Measurements from ENCODE around the gene GAB1. TPM values are rescaled to one million over a fixed set of nuclear protein-coding genes. Genes with fewer than 3 reads are reported as not detected.

The GAB1 gene
- total RNA-seq, 1 experiment from 2014 or later, result 3.8 TPM

DNA sequence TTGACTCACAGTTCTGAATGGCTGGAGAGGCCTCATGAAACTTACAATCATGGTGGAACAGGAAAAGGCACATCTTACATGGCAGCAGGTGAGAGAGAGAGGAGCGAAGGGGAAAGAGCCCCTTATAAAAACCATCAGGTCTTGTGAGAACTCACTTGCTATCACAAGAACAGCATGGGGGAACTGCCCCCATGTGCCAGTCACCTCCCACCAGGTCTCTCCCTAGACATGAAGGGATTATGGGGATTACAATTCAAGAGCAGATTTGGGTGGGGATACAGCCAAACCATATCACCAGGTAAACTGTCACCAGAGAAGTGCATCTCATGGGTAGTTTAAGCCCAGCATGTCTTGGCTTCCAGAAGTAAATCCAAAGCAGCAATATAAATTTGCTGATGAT lies 169.4 kb downstream of the GAB1 start:
- DNase-seq (ENCODE audit: low read depth, low spot score) (no peak), ATAC-seq (no peak)
- Histone ChIP-seq H3K27me3 (ENCODE audit: insufficient read depth, low read length) (no peaks in the 10 kb centered on the region), H3K4me1 (ENCODE audit: control insufficient read depth in 1 of 2, insufficient read depth in 2 of 2, low read length in 2 of 2) (no peaks in the 10 kb centered on the region), H3K27ac (ENCODE audit: low read depth, low read length) (no peak overlapping the region), H3K79me2 (ENCODE audit: insufficient read depth, low read length) (no peaks in the 10 kb centered on the region), H3K9me2 (ENCODE audit: insufficient read depth) (no peaks in the 10 kb centered on the region), H3K9me3 (ENCODE audit: control insufficient read depth in 1 of 2, insufficient read depth in 1 of 2, low read depth in 1 of 2, low read length in 2 of 2) (no peaks in the 10 kb centered on the region), H2AFZ (ENCODE audit: low read depth, low read length, poor library complexity, severe bottlenecking) (no peak overlapping the region), H3K4me3 (replicated peaks in 1 of 2; ENCODE audit: low read depth in 1 of 2, low read length in 2 of 2) (no peak overlapping the region), H4K20me1 (ENCODE audit: insufficient read depth) (no peaks in the 10 kb centered on the region), H3K4me2 (ENCODE audit: low read length) (no peak overlapping the region), H3K36me3 (ENCODE audit: control insufficient read depth in 1 of 2, insufficient read depth in 2 of 2, low read length in 2 of 2) (no peaks in the 10 kb centered on the region), H3K9ac (ENCODE audit: low read length) (no peak overlapping the region)
- intact Hi-C loops (cut with micrococcal nuclease), result no loop called here
- no peak for TF ChIP-seq JUND (IDR thresholded peaks at IDR 0.05)
- no peak for TF ChIP-seq ELF1 (IDR thresholded peaks at IDR 0.05; ENCODE audit: borderline replicate concordance, low read depth)
- no peak for TF ChIP-seq REST (IDR thresholded peaks at IDR 0.05; ENCODE audit: low read depth)
- no peak for TF ChIP-seq MAX (IDR thresholded peaks at IDR 0.05)
- no peak for TF ChIP-seq EZH2phosphoT487 (IDR thresholded peaks at IDR 0.05; ENCODE audit: borderline replicate concordance)
- ChIA-PET POLR2A (no interaction called here), RAD21 (ENCODE audit: low non-redundant PET in 1 of 2, low total read pairs in 2 of 2, uncharacterized antibody in 2 of 2, unreplicated experiment in 2 of 2) (no interaction called here), CTCF (no interaction called here)
- BruUV-seq (replicated peaks), result no TSS peak

DNA sequence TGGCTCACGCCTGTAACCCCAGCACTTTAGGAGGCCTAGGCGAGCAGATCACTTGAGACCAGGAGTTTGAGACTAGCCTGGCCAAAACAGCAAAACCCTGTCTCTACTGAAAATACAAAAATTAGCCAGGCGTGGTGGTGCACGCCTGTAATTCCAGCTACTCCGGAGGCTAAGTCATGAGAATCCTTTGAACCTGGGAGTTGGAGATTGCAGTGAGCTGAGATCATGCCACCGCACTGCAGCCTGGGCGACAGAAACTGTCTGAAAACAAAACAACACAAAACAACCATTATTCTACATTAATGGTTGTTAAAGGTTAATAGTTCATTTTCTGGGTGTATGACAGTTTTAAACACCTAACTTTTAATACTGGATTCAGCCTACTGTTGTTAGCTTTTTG lies 175.2 kb downstream of the GAB1 start:
- H3K9me3 ChIP-seq (ENCODE audit: control insufficient read depth in 1 of 2, insufficient read depth in 1 of 2, low read depth in 1 of 2, low read length in 2 of 2), result no peaks in the 10 kb centered on the region
- DNase-seq (ENCODE audit: low read depth, low spot score) (no peak), ATAC-seq (no peak)
- ChIA-PET POLR2A (no interaction called here), RAD21 (ENCODE audit: low non-redundant PET in 1 of 2, low total read pairs in 2 of 2, uncharacterized antibody in 2 of 2, unreplicated experiment in 2 of 2) (no interaction called here), CTCF (no interaction called here)
- H3K79me2 ChIP-seq (ENCODE audit: insufficient read depth, low read length), result peaks cover 34% of the 10 kb centered on the region
- no peaks in the 10 kb centered on the region for H3K27me3 ChIP-seq (ENCODE audit: insufficient read depth, low read length)
- peak overlapping the region; percentile 72 for H2AFZ ChIP-seq (ENCODE audit: low read depth, low read length, poor library complexity, severe bottlenecking)
- no peak for TF ChIP-seq FOSL1 (IDR thresholded peaks at IDR 0.05; ENCODE audit: low read depth)
- TF ChIP-seq EZH2 (IDR thresholded peaks at IDR 0.05), result no peak
- TF ChIP-seq SIN3A (IDR thresholded peaks at IDR 0.05; ENCODE audit: low read depth), result no peak
- no peak for TF ChIP-seq MAX (IDR thresholded peaks at IDR 0.05)
- TF ChIP-seq TCF7L2 (IDR thresholded peaks at IDR 0.05; ENCODE audit: borderline replicate concordance, extremely low read depth, insufficient read depth, insufficient read length), result no peak
- no peak for TF ChIP-seq SP1 (IDR thresholded peaks at IDR 0.05; ENCODE audit: low read depth)
- no peak for TF ChIP-seq SRF (IDR thresholded peaks at IDR 0.05; ENCODE audit: low read depth)
- no peak for TF ChIP-seq REST (IDR thresholded peaks at IDR 0.05; ENCODE audit: low read depth)
- no peak for TF ChIP-seq ATF3 (IDR thresholded peaks at IDR 0.05)
- TF ChIP-seq JUND (IDR thresholded peaks at IDR 0.05), result no peak
- TF ChIP-seq ZFX (IDR thresholded peaks at IDR 0.05), result no peak
- no peak for TF ChIP-seq CBX3 (IDR thresholded peaks at IDR 0.05; ENCODE audit: low read depth)
- peak overlapping the region; percentile 79; the same call in 1 of the 2 replicates for H3K4me2 ChIP-seq (ENCODE audit: low read length)
- H3K4me3 ChIP-seq (replicated peaks in 1 of 2; ENCODE audit: low read depth in 1 of 2, low read length in 2 of 2), result no peak overlapping the region
- intact Hi-C loops (cut with micrococcal nuclease), result no loop called here
- no peaks in the 10 kb centered on the region for H3K9me2 ChIP-seq (ENCODE audit: insufficient read depth)
- no peaks in the 10 kb centered on the region for H3K36me3 ChIP-seq (ENCODE audit: control insufficient read depth in 1 of 2, insufficient read depth in 2 of 2, low read length in 2 of 2)
- H3K9ac ChIP-seq (ENCODE audit: low read length), result no peak overlapping the region
- H3K4me1 ChIP-seq (ENCODE audit: control insufficient read depth in 1 of 2, insufficient read depth in 2 of 2, low read length in 2 of 2), result peaks cover 3 to 16% of the 10 kb centered on the region in 2 experiments; a peak in 3 of 4 replicates
- no peak overlapping the region for H3K27ac ChIP-seq (ENCODE audit: low read depth, low read length)
- no TSS peak for BruUV-seq (replicated peaks)
- 0 out of 2 replicates have a peak, but pooled peaks cover 7% of the 10 kb centered on the region for H4K20me1 ChIP-seq (ENCODE audit: insufficient read depth)

Data from HCT116 (cell line).